Calu3 (cell line): ENCODE measurements around the gene HS6ST3. TPM values are rescaled to one million over a fixed set of nuclear protein-coding genes. Genes with fewer than 3 reads are reported as not detected.
"Not testable (repeated sequence)": the region's sequence is repeated elsewhere in the genome, so short reads cannot be mapped to it uniquely, and the experiment has no call there.

Experiments
- BruUV-seq: library from RNA; stranded (reverse); fragments of 400-500 nt; replicated peaks from 2 replicates; lab custom pipeline; 2021; lab: Mats Ljungman, UMichigan
- CTCF ChIA-PET: fragments of 300-600 bp; sonication (Branson Sonifier 250); formaldehyde crosslinking; loops from one replicate; lab custom pipeline; 2022; ENCODE audit warnings: antibody characterized with exemption; lab: Charles Lee
- DNase-seq: peaks from one replicate; pipeline ENCODE4 v3.0.0; 2022
- H3K27ac Mint-ChIP-seq: one replicate; pipeline ENCODE4 v1.8.0; 2022; ENCODE audit warnings: mixed read lengths; ENCODE audit not compliant: unreplicated experiment
- H3K27me3 Mint-ChIP-seq: one replicate; pipeline ENCODE4 v1.8.0; 2022; ENCODE audit warnings: mixed read lengths; ENCODE audit not compliant: unreplicated experiment
- H3K36me3 Mint-ChIP-seq: one replicate; pipeline ENCODE4 v1.8.0; 2022; ENCODE audit warnings: mild to moderate bottlenecking, moderate library complexity, mixed read lengths; ENCODE audit not compliant: insufficient read depth, unreplicated experiment
- H3K4me1 Mint-ChIP-seq: one replicate; pipeline ENCODE4 v1.8.0; 2022; ENCODE audit warnings: mild to moderate bottlenecking, low read depth, mixed read lengths; ENCODE audit not compliant: unreplicated experiment
- H3K4me3 Mint-ChIP-seq: one replicate; pipeline ENCODE4 v1.8.0; 2022; ENCODE audit warnings: mild to moderate bottlenecking, low read depth, moderate library complexity, mixed read lengths; ENCODE audit not compliant: unreplicated experiment
- H3K9me3 Mint-ChIP-seq: one replicate; pipeline ENCODE4 v1.8.0; 2022; ENCODE audit warnings: low read depth, mixed read lengths; ENCODE audit not compliant: unreplicated experiment
- CTCF ChIP-seq: fragments of 200-600 bp; IDR thresholded peaks from one replicate; pipeline ENCODE4 v1.8.0; 2022; ENCODE audit warnings: antibody characterized with exemption; ENCODE audit not compliant: unreplicated experiment
- intact Hi-C: fragments of 100-400 bp; cut with micrococcal nuclease; formaldehyde crosslinking; loops from one replicate; pipeline ENCODE4 v1.10.0; 2022; ENCODE audit not compliant: unreplicated experiment
- total RNA-seq: library from RNA; stranded (reverse); gene quantifications from 2 replicates; pipeline ENCODE4 v1.2.3, GENCODE V29; 2022

The HS6ST3 gene
- total RNA-seq, 1 experiment from 2014 or later = not detected

- Mint-ChIP-seq H3K36me3 (no peaks in the 10 kb centered on the region), H3K27me3 (no peaks in the 10 kb centered on the region), H3K4me1 (peaks cover 7% of the 10 kb centered on the region), H3K27ac (no peak overlapping the region), H3K9me3 (no peaks in the 10 kb centered on the region), H3K4me3 (no peak overlapping the region)
- CTCF ChIA-PET = no interaction called here
- intact Hi-C loops = no loop called here
- no peak for TF ChIP-seq CTCF
- no peak for DNase-seq
- no TSS peak for BruUV-seq
Observed at GRCh38 chr13:96769874-96770273, 680.0 kb downstream of the HS6ST3 start.

GRCh38 chr13:96771486-96772367, 681.8 kb downstream of the HS6ST3 start:
- H3K4me1 Mint-ChIP-seq = peaks cover 7% of the 10 kb centered on the region
- peaks cover 4% of the 10 kb centered on the region for H3K9me3 Mint-ChIP-seq
- no peaks in the 10 kb centered on the region for H3K27me3 Mint-ChIP-seq
- BruUV-seq = no TSS peak
- intact Hi-C loops = no loop called here
- no peak overlapping the region for H3K27ac Mint-ChIP-seq
- no peak overlapping the region for H3K4me3 Mint-ChIP-seq
- CTCF ChIA-PET = no interaction called here
- TF ChIP-seq CTCF = no peak
- DNase-seq = no peak
- no peaks in the 10 kb centered on the region for H3K36me3 Mint-ChIP-seq

- no peaks in the 10 kb centered on the region for H3K27me3 Mint-ChIP-seq
- DNase-seq = no peak
- H3K27ac Mint-ChIP-seq = no peak overlapping the region
- CTCF ChIA-PET = no interaction called here
- peaks cover 7% of the 10 kb centered on the region for H3K4me1 Mint-ChIP-seq
- no peak for TF ChIP-seq CTCF
- H3K4me3 Mint-ChIP-seq = no peak overlapping the region
- peaks cover 4% of the 10 kb centered on the region for H3K9me3 Mint-ChIP-seq
- intact Hi-C loops = no loop called here
- no peaks in the 10 kb centered on the region for H3K36me3 Mint-ChIP-seq
- no TSS peak for BruUV-seq
Observed at GRCh38 chr13:96772426-96772825, 682.5 kb downstream of the HS6ST3 start.

- H3K27me3 Mint-ChIP-seq, H3K36me3 Mint-ChIP-seq, H3K4me3 Mint-ChIP-seq, BruUV-seq, intact Hi-C loops, DNase-seq, H3K4me1 Mint-ChIP-seq, CTCF ChIA-PET, H3K27ac Mint-ChIP-seq, H3K9me3 Mint-ChIP-seq: not testable (repeated sequence)
Observed at GRCh38 chr13:96778302-96778701, 688.4 kb downstream of the HS6ST3 start.

GRCh38 chr13:96779691-96780090, 689.8 kb downstream of the HS6ST3 start:
- BruUV-seq = no TSS peak
- Mint-ChIP-seq H3K36me3 (no peaks in the 10 kb centered on the region), H3K27ac (no peak overlapping the region), H3K9me3 (peaks cover 4% of the 10 kb centered on the region), H3K4me1 (peaks cover 7% of the 10 kb centered on the region), H3K27me3 (no peaks in the 10 kb centered on the region), H3K4me3 (no peak overlapping the region)
- CTCF ChIA-PET = no interaction called here
- TF ChIP-seq CTCF = no peak
- intact Hi-C loops = no loop called here
- no peak for DNase-seq
